SK-N-SH (cell line): ENCODE data around the gene ENTHD1.

Source experiments
- EP300 ChIP-seq, 2 experiments: IDR thresholded peaks; 2 replicates each; pipeline versions ENCODE4 v1.4.0 to v1.6.1; 2012; ENCODE audit warnings: borderline replicate concordance in 1 of 2, low read depth in 1 of 2, low read length in 1 of 2
- FOSL2 ChIP-seq: IDR thresholded peaks from 2 replicates; pipeline ENCODE4 v1.4.0; 2012; ENCODE audit warnings: low read depth, mild to moderate bottlenecking, moderate library complexity, borderline replicate concordance
- JUND ChIP-seq: IDR thresholded peaks from 2 replicates; pipeline ENCODE4 v1.4.0; 2012
- SIN3A ChIP-seq: IDR thresholded peaks from 2 replicates; pipeline ENCODE4 v1.6.1; 2012; ENCODE audit warnings: low read depth, mild to moderate bottlenecking, low read length, moderate library complexity, borderline replicate concordance
- TF ChIP-seq, protein P1 (sequence below): fragments of 200-600 bp; sonication (generic); IDR thresholded peaks from 2 replicates; pipeline ENCODE4 v1.6.1; 2017; ENCODE audit warnings: antibody characterized with exemption, mild to moderate bottlenecking, moderate library complexity

DNA sequence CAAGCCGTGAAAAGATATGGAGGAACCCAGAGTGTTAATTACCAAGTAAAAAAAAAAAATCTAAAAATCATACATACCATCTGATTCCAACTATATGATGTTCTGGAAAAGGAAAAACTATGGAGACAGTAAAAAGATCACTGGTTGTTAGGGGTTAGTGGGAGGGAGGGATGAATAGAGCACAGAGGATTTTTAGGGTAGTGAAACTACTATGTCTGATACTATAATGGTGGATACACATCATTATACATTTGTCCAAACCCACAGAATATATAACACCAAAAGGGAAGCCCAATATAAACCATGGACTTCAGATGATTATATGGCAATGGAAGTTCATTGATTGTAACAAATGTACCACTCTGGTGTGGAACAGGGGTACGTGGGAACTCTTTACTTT lies 74.1 kb downstream of the ENTHD1 start:
- TF ChIP-seq SIN3A (no peak), JUND (no peak), FOSL2 (no peak), EP300 (IDR thresholded peaks at IDR 0.05; ENCODE audit: borderline replicate concordance in 1 of 2, low read depth in 1 of 2, low read length in 1 of 2) (no peak)
- TF ChIP-seq, protein P1, sequence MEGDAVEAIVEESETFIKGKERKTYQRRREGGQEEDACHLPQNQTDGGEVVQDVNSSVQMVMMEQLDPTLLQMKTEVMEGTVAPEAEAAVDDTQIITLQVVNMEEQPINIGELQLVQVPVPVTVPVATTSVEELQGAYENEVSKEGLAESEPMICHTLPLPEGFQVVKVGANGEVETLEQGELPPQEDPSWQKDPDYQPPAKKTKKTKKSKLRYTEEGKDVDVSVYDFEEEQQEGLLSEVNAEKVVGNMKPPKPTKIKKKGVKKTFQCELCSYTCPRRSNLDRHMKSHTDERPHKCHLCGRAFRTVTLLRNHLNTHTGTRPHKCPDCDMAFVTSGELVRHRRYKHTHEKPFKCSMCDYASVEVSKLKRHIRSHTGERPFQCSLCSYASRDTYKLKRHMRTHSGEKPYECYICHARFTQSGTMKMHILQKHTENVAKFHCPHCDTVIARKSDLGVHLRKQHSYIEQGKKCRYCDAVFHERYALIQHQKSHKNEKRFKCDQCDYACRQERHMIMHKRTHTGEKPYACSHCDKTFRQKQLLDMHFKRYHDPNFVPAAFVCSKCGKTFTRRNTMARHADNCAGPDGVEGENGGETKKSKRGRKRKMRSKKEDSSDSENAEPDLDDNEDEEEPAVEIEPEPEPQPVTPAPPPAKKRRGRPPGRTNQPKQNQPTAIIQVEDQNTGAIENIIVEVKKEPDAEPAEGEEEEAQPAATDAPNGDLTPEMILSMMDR: no peak
